Measurements from ENCODE around the gene PDCD1.
"Not testable (repeated sequence)": the region's sequence is repeated elsewhere in the genome, so short reads cannot be mapped to it uniquely, and the experiment has no call there.

PDCD1 gene

DNA sequence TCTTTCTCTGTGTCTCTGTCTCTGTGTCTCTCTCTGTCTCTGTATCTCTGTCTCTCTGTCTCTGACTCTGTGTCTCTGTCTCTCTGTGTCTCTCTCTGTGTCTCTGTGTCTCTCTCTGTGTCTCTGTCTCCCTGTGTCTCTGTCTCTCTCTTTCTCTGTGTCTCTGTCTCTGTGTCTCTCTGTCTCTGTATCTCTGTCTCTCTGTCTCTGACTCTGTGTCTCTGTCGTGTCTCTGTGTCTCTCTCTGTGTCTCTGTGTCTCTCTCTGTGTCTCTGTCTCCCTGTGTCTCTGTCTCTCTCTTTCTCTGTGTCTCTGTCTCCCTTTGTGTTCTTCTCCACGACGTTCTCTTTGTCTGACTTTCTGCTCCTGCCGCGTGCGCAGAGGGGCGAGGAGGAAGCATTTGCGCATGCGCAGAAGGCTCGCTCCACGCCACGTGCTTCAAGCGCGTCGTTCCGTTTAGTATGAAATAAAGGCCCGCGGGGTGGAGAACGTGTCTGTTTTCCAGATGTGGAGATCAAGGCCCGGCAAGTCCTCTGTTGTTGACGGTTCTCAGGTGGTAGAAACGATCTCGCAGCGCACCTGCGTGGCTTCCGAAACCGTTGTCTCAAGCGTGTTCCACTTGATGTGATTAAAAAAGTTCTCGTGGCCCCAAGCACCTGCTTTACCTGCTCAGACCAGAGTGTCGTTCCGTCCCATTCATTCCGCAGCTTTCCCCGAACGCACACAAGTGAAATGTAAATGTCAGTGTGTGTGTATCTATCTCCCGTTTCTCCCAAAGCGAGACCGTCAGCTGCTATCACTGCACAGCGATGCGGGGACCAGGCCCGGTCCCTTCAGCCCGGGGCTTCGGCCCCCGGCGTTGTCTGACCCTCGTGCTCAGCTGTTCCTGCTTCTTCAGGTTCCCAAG is 34.9 kb downstream of the PDCD1 start:
- peak; percentile 2 for DNase-seq

- peak; percentile 1 for DNase-seq
Measured at GRCh38 chr2:241822264-241822623, 36.5 kb downstream of the PDCD1 start.

GRCh38 chr2:241821460-241822263 is 37.0 kb downstream of the PDCD1 start:
- peak; percentile 2 for DNase-seq

- DNase-seq, result peak; percentile 2
Measured at GRCh38 chr2:241820625-241821384, 37.9 kb downstream of the PDCD1 start.

GRCh38 chr2:241819947-241820624 is 38.6 kb downstream of the PDCD1 start:
- not testable (repeated sequence) for DNase-seq

DNA sequence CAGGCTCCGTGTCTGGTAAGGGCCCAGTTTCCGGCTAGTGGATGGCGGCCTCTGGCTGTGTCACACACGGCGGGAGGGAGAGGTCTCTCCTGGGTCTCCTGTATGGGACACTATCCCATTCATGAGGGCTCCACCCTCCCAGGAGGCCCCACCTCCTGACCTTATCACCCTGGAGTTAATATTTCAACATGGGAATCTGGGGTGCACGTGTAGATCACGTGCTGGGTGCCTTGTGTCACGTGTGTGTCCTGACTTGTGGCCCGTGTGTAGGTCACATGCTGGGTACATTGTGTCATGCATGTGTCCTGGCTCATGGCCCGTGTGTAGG is 39.8 kb downstream of the PDCD1 start:
- no peak for DNase-seq

GRCh38 chr2:241818229-241818942 is 40.3 kb downstream of the PDCD1 start:
- DNase-seq, result peak; percentile 1

DNA sequence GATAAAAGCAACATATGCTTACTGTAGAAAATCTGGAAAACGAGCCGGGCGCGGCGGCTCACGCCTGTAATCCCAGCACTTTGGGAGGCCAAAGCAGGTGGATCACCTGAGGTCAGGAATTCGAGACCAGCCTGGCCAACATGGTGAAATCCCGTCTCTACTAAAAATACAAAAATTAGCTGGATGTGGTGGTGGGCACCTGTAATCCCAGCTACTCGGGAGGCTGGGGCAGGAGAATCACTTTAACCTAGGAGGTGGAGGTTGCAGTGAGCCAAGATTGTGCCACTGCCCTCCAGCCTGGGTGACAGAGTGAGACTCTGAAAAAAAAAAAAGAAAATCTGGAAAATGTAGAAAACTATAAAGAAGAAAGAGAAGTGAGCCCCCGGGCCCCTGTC is 40.9 kb downstream of the PDCD1 start:
- DNase-seq, result peak; percentile 0

DNA sequence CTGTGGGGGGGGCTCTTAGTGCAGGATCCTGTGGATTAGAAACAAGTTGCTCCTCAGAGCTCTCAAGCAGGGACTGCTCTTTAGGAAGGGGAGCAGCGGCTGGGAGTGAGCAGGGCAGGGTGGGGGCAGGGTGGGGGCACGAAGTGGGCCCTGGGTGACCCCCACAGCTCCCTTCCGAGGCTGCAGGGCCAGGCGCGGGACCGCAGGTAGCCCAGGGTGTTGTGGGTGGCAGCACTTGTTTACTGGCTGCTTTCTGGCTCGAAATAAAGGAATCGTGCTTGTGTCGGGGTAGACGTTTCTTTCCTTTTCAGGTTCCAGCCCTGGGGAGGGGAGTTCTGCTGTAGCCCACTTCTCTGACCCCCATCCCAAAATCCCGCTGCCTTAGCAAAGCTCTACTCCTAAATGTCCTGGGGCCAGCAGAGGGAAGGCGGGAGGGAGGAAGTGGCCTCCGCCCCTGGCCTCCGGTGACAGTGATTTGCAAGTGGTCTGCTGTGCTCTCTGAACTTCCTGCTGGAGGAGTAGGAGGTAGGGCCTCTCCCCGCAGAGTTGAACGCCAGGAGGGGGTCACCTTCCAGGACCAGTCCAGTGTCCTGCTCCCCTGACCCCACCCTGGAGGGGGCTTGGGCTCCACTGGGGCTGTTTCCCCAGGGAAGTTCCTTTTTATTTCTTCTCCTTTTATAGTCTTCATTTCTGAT is 41.4 kb downstream of the PDCD1 start:
- DNase-seq, result peak; percentile 4

DNA sequence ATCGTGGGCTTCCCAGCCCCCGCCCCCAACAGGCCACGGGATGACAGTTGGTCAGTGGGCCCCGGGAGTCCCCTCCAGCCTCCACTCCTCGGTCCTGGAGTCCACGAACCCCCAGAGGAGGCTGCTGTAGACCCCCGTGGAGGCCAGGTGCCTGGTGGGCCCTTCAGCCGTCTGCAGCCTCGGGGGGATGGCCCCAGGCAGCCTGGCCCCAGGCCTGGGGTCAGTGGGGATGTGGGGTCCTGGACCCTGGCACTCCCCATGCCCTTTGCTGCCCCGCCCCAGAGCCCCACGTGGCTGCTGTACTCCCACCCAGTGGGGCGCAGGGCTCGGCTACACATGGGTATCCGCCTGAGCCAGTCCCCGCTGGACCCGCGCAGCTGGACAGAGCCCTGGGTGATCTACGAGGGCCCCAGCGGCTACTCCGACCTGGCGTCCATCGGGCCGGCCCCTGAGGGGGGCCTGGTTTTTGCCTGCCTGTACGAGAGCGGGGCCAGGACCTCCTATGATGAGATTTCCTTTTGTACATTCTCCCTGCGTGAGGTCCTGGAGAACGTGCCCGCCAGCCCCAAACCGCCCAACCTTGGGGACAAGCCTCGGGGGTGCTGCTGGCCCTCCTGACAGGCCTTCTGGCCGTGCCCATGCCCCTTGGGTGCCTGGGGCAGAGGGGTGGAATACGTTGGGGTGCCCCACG is 42.1 kb downstream of the PDCD1 start:
- DNase-seq, result peak; percentile 3

- DNase-seq, result peak; percentile 2
Measured at GRCh38 chr2:241815477-241816430, 42.9 kb downstream of the PDCD1 start.

DNA sequence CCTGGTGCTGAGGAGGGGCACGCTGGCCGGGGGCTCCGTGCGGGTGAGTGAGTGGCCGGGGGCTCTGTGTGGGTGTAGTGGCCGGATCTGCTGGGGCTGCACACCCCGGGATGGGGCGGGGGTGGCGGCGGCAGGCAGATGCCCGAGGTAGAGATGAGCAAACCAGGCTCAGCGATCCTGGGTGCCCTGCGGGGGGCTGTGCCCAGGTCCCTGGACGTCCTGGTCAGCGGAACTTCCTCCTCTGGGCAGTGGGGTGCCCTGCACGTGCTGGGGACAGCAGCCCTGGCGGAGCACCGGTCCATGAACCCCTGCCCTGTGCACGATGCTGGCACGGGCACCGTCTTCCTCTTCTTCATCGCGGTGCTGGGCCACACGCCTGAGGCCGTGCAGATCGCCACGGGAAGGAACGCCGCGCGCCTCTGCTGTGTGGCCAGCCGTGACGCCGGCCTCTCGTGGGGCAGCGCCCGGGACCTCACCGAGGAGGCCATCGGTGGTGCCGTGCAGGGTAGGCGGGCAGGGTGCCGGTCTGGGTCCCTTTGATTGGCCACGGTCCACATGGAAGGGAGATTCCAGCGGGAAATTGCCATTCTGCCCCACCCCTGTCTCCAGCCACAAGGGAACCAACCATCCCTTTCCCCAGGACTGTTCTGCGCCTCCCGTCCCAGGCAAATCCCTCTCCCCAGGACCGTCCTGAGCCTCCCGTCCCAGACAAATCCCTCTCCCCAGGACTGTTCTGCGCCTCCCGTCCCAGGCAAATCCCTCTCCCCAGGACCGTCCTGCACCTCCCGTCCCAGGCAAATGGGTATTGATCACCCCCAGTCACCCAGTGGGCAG is 43.8 kb downstream of the PDCD1 start:
- no peak for DNase-seq

DNA sequence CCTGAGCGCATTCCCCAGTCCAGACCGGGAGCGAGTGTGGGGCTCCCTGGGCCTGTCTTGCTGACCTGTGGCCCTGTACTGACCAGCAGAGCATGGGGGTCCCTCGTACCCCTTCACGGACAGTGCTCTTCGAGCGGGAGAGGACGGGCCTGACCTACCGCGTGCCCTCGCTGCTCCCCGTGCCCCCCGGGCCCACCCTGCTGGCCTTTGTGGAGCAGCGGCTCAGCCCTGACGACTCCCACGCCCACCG is 44.4 kb downstream of the PDCD1 start:
- no peak for DNase-seq

DNA sequence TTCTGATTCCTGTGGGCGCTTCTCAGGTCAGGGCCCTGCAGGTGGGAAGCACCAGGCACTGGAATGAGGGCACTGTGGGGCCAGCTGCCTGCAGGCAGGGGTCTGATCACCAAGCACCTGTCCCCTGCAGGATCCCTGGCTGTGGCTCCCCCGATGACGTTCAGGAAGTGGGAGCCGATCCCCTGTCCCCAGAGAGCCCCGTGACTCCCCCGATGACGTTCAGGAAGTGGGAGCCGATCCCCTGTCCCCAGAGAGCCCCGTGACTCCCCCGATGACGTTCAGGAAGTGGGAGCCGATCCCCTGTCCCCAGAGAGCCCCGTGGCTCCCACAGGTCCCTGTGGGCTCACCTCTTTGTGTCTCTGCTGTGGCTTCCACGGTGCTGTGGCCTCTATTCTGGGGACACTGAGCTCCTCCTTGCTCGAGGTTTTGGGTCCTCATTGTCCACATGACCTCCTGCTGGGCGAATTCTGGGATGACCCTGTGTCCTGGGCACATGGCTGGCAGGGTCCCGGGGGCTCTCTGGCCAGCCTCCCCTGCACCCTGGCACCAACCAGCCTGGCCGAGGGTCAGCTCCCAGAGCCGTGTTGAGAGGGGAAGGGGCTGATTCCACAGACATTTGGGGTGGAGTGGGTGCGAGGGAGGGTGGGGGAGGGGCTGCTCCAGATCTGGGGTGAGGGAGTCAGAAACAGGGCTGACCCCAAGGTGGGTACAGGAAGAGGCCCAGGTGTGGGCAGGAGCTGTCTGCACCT is 44.9 kb downstream of the PDCD1 start:
- no peak for DNase-seq

DNA sequence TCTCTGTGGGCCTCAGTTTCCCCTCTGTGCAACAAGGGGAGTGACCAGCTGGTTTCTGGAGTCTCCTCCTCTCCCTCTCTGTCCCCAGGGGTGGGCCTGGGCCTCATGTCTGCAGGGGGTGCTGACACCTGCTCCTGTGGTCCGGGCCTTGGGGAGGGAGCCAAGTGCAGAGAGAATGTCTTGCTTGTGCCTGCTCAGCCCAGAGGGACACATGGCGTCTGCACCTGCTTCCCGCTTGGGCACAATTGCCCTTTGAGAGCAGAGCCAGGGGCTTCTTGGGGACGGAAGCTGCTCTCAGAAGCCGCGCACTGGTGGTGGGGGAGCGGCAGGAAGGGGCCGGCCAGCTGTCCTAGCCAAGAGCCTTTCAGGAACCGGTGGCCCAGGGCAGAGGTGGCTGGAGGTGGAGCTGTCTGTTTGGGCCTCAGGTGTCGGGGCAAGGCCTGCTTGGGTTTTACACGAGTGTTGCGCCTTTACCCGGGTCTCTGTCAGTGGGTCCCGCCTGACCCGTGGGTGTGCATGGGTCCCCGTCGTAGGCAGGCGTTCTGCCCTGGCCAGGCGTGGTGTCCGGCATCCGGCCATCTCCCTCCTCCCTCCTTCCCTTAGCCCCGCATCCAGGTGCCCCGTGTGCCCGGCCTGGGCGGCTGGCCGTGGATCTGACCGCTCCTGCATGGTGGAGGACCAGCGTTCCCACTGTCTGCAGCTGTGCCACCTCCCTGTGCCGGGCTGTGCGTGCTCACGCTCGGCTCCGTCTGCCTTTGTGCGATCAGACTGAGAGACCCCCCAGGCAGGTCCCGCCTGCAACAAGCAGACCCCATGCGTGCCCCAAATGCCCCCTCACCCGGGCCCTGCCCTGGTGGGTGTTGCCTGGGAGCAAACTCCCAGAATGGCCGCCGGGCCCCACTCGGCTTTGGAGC is 45.7 kb downstream of the PDCD1 start:
- no peak for DNase-seq

- DNase-seq, result no peak
Measured at GRCh38 chr2:241811952-241812729, 46.6 kb downstream of the PDCD1 start.
